Mesendoderm (in vitro differentiated cells): Measurements from ENCODE around the gene OOSP3.

Source experiments
- DNase-seq: peaks from one replicate; pipeline ENCODE4 v3.0.0; 2013
- H2AK5ac ChIP-seq: 2 replicates; pipeline ENCODE4 v1.6.1; 2013; ENCODE audit warnings: low read length, inconsistent platforms
- H2BK120ac ChIP-seq: 2 replicates; pipeline ENCODE4 v1.6.1; 2013; ENCODE audit warnings: low read depth, mild to moderate bottlenecking, low read length, moderate library complexity, mixed read lengths
- H2BK15ac ChIP-seq: replicated peaks from 2 replicates; pipeline ENCODE4 v1.6.1; 2013; ENCODE audit warnings: low read depth, mild to moderate bottlenecking, moderate library complexity
- H2BK5ac ChIP-seq: 2 replicates; pipeline ENCODE4 v1.6.1; 2013; ENCODE audit warnings: low read length, inconsistent platforms
- H3K18ac ChIP-seq: 2 replicates; pipeline ENCODE4 v1.6.1; 2013; ENCODE audit warnings: mild to moderate bottlenecking, low read length, mixed read lengths
- H3K23ac ChIP-seq: one replicate; pipeline ENCODE4 v1.6.1; 2013; ENCODE audit warnings: low read length
- H3K27ac ChIP-seq: 2 replicates; pipeline ENCODE4 v1.5.1; 2013; ENCODE audit warnings: low read depth, mild to moderate bottlenecking, inconsistent platforms, low read length, moderate library complexity
- H3K27me3 ChIP-seq: 2 replicates; pipeline ENCODE4 v1.6.1; 2013; ENCODE audit warnings: low read length, control low read depth, mild to moderate bottlenecking, inconsistent platforms; ENCODE audit not compliant: insufficient read depth, poor library complexity
- H3K36me3 ChIP-seq: 2 replicates; pipeline ENCODE4 v1.6.1; 2013; ENCODE audit warnings: low read length, inconsistent platforms; ENCODE audit not compliant: control insufficient read depth, insufficient read depth
- H3K4ac ChIP-seq: one replicate; pipeline ENCODE4 v1.6.1; 2013; ENCODE audit warnings: low read depth, mild to moderate bottlenecking, low read length, moderate library complexity
- H3K4me1 ChIP-seq: 2 replicates; pipeline ENCODE4 v1.6.1; 2013; ENCODE audit warnings: low read depth, low read length, inconsistent platforms; ENCODE audit not compliant: control insufficient read depth
- H3K4me2 ChIP-seq: 2 replicates; pipeline ENCODE4 v1.6.1; 2013; ENCODE audit warnings: low read length
- H3K4me3 ChIP-seq: 2 replicates; pipeline ENCODE4 v1.5.1; 2013; ENCODE audit warnings: mild to moderate bottlenecking, low read length
- H3K56ac ChIP-seq: one replicate; pipeline ENCODE4 v1.6.1; 2013; ENCODE audit warnings: low read length
- H3K79me1 ChIP-seq: 2 replicates; pipeline ENCODE4 v1.6.1; 2013; ENCODE audit warnings: low read length, inconsistent platforms
- H3K79me2 ChIP-seq: 2 replicates; pipeline ENCODE4 v1.6.1; 2013; ENCODE audit warnings: mild to moderate bottlenecking, low read length; ENCODE audit not compliant: control insufficient read depth, insufficient read depth
- H3K9ac ChIP-seq: 2 replicates; pipeline ENCODE4 v1.6.1; 2013; ENCODE audit warnings: low read length, inconsistent platforms
- H4K5ac ChIP-seq: one replicate; pipeline ENCODE4 v1.6.1; 2013; ENCODE audit warnings: low read length
- H4K8ac ChIP-seq: one replicate; pipeline ENCODE4 v1.6.1; 2013; ENCODE audit warnings: low read depth, mild to moderate bottlenecking, control low read depth, low read length, moderate library complexity
- WGBS: extraction: QIAGEN DNeasy Blood & Tissue Kit; methylation state at CpG from one replicate; pipeline ENCODE4 v1.1.7; 2013; ENCODE audit warnings: low lambda C conversion rate, missing lambda C conversion rate; ENCODE audit not compliant: insufficient coverage; ENCODE audit errors: extremely low coverage; 5-methylcytosine and 5-hydroxymethylcytosine counted together

Gene OOSP3

DNA sequence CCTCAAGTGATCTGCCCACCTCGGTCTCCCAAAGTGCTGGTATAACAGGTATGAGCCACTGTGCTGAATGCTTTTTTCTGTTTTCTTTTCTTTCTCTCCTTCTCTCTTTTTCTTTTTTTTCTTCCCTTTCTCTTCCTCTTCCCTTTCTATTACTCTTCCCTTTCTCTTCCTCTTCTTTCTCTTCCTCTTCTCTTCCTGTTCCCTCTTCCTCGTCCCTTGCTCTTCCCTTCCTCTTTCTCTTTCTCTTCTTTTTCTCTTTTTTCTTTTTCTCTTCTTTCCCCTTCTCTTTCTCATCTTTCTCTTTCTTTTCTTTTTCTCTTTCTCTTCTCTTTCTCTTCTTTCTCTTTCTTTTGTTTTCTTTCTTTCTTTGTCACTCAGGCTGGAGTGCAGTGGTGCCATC is 60.9 kb downstream of the OOSP3 start:
- Histone ChIP-seq H2BK120ac (no peak overlapping the region), H2BK15ac (no peak overlapping the region), H3K27me3 (no peaks in the 10 kb centered on the region), H3K79me1 (no peaks in the 10 kb centered on the region), H3K9ac (no peak overlapping the region), H3K36me3 (no peaks in the 10 kb centered on the region), H4K8ac (no peak overlapping the region), H4K5ac (no peak overlapping the region), H3K4me3 (no peak overlapping the region), H3K4ac (no peak overlapping the region), H3K56ac (no peak overlapping the region), H3K27ac (no peak overlapping the region), H3K23ac (no peak overlapping the region), H3K4me2 (no peak overlapping the region), H3K4me1 (no peaks in the 10 kb centered on the region), H2AK5ac (no peak overlapping the region), H3K79me2 (no peaks in the 10 kb centered on the region), H3K18ac (no peak overlapping the region), H2BK5ac (no peak overlapping the region)
- no CpG with 5 or more reads among the region's 2 CpGs for WGBS
- DNase-seq, result no peak

DNA sequence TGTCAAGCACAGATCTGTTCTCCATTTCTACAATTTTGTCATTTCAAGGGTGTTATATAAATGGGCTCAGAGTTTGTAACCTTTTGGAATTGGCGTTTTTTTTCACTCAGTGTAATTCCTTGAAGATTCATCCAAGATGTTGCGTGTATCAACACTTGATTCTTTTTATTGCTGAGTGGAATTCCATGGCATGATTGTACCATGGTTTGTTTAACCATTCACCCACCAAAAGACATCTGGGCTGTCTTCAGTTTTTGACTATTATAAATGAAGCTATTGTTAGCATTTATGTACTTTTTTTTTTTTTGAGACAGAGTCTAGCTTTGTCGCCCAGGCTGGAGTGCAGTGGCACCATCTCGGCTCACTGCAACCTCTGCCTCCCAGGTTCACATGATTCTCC is 62.5 kb downstream of the OOSP3 start:
- Histone ChIP-seq H2AK5ac (no peak overlapping the region), H2BK120ac (no peak overlapping the region), H2BK5ac (no peak overlapping the region), H3K79me2 (no peaks in the 10 kb centered on the region), H3K4me2 (no peak overlapping the region), H3K23ac (no peak overlapping the region), H3K79me1 (no peaks in the 10 kb centered on the region), H4K8ac (no peak overlapping the region), H3K18ac (no peak overlapping the region), H3K27ac (no peak overlapping the region), H3K36me3 (no peaks in the 10 kb centered on the region), H3K9ac (no peak overlapping the region), H3K4me1 (no peaks in the 10 kb centered on the region), H2BK15ac (no peak overlapping the region), H4K5ac (no peak overlapping the region), H3K4me3 (no peak overlapping the region), H3K27me3 (no peaks in the 10 kb centered on the region), H3K4ac (no peak overlapping the region), H3K56ac (no peak overlapping the region)
- WGBS, result no CpG with 5 or more reads among the region's 4 CpGs
- DNase-seq, result no peak

- no peak overlapping the region for H3K18ac ChIP-seq
- H2AK5ac ChIP-seq, result no peak overlapping the region
- DNase-seq, result peak; percentile 63
- no peak overlapping the region for H4K5ac ChIP-seq
- H3K4me3 ChIP-seq, result no peak overlapping the region
- no peaks in the 10 kb centered on the region for H3K4me1 ChIP-seq
- no peak overlapping the region for H3K9ac ChIP-seq
- no peak overlapping the region for H3K4ac ChIP-seq
- no peaks in the 10 kb centered on the region for H3K27me3 ChIP-seq
- no peaks in the 10 kb centered on the region for H3K79me1 ChIP-seq
- no peak overlapping the region for H2BK5ac ChIP-seq
- no peak overlapping the region for H2BK120ac ChIP-seq
- H3K27ac ChIP-seq, result no peak overlapping the region
- H3K23ac ChIP-seq, result no peak overlapping the region
- no peak overlapping the region for H3K4me2 ChIP-seq
- WGBS, result 100% methylated on average over 1 of the region's 3 CpGs
- H3K56ac ChIP-seq, result no peak overlapping the region
- no peak overlapping the region for H2BK15ac ChIP-seq
- no peaks in the 10 kb centered on the region for H3K79me2 ChIP-seq
- H3K36me3 ChIP-seq, result no peaks in the 10 kb centered on the region
- H4K8ac ChIP-seq, result no peak overlapping the region
Observed at GRCh38 chr11:59943997-59944714, 65.6 kb downstream of the OOSP3 start.

DNA sequence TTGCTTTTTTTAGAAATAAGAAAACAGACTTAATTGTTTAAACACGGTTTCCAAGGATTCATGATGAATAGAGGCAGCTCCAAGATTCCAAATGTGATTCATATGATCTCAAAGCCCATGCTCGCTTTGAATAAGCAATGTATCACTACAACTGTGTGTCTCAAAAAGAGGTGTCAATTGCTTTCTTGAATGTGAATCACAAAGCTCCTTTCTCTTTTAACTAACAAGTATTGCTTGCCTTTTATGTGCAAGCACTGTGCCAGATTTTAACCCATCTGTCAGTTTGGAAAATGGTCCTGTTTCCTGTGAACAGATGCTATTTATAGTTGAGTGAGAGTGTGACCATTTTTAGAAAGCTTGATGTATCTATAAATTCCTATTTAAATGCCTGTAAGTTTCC is 66.1 kb downstream of the OOSP3 start:
- H2BK120ac ChIP-seq, result no peak overlapping the region
- no peaks in the 10 kb centered on the region for H3K4me1 ChIP-seq
- no peak overlapping the region for H2BK5ac ChIP-seq
- H3K79me1 ChIP-seq, result no peaks in the 10 kb centered on the region
- H4K8ac ChIP-seq, result no peak overlapping the region
- no peak overlapping the region for H3K4me3 ChIP-seq
- no peak overlapping the region for H3K27ac ChIP-seq
- H3K56ac ChIP-seq, result no peak overlapping the region
- no peak overlapping the region for H3K23ac ChIP-seq
- no peak overlapping the region for H4K5ac ChIP-seq
- H3K79me2 ChIP-seq, result no peaks in the 10 kb centered on the region
- DNase-seq, result no peak
- no peak overlapping the region for H3K9ac ChIP-seq
- H2BK15ac ChIP-seq, result no peak overlapping the region
- no peak overlapping the region for H3K4ac ChIP-seq
- H3K27me3 ChIP-seq, result no peaks in the 10 kb centered on the region
- WGBS, result no CpG with 5 or more reads among the region's 2 CpGs
- H3K18ac ChIP-seq, result no peak overlapping the region
- H2AK5ac ChIP-seq, result no peak overlapping the region
- no peak overlapping the region for H3K4me2 ChIP-seq
- H3K36me3 ChIP-seq, result no peaks in the 10 kb centered on the region
